ENCODE results near the gene EYA4.
A peak's percentile ranks its signal among the peaks of the same experiment; 100 is the strongest.

EYA4 gene

DNA sequence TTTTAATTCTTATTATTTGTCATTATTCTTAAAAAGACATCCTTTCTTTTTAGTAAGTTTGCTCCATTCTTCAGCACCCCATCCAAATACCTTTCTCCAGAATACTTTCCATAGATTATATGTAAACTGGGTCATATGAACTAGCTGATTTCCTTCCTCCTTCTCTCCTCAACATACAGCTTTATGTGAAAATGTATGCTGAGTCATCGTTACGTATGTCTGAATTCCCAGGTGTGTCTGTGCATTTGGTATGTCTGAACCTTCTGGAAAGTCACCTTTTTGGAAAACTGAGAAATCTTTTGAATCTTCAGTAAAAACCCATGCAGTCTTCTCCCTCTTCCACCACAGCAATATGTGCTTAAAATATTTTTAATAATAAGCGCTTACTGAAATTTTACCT, 264.5 kb downstream of the EYA4 start:
- no peak overlapping the region for H3K4me3 ChIP-seq (ENCODE audit: low read depth, low read length)
- TF ChIP-seq, protein P1, sequence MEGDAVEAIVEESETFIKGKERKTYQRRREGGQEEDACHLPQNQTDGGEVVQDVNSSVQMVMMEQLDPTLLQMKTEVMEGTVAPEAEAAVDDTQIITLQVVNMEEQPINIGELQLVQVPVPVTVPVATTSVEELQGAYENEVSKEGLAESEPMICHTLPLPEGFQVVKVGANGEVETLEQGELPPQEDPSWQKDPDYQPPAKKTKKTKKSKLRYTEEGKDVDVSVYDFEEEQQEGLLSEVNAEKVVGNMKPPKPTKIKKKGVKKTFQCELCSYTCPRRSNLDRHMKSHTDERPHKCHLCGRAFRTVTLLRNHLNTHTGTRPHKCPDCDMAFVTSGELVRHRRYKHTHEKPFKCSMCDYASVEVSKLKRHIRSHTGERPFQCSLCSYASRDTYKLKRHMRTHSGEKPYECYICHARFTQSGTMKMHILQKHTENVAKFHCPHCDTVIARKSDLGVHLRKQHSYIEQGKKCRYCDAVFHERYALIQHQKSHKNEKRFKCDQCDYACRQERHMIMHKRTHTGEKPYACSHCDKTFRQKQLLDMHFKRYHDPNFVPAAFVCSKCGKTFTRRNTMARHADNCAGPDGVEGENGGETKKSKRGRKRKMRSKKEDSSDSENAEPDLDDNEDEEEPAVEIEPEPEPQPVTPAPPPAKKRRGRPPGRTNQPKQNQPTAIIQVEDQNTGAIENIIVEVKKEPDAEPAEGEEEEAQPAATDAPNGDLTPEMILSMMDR (IDR thresholded peaks at IDR 0.05; ENCODE audit: low read depth, low read length): no peak
- no peak for DNase-seq (ENCODE audit: low read depth, low spot score)
- in situ Hi-C loops (cut with HindIII; ENCODE audit: low sequenced_read_pairs): no loop called here

- DNase-seq (ENCODE audit: low read depth, low spot score): peak; percentile 66
- no peak overlapping the region for H3K4me3 ChIP-seq (ENCODE audit: low read depth, low read length)
- TF ChIP-seq, protein P1 (IDR thresholded peaks at IDR 0.05; ENCODE audit: low read depth, low read length): peak; percentile 67
- in situ Hi-C loops (cut with HindIII; ENCODE audit: low sequenced_read_pairs): no loop called here
These were observed 271.4 kb downstream of the EYA4 start for GRCh38 chr6:133512410-133513016.

- DNase-seq (ENCODE audit: low read depth, low spot score): no peak
- no peak overlapping the region for H3K4me3 ChIP-seq (ENCODE audit: low read depth, low read length)
- TF ChIP-seq, protein P1 (IDR thresholded peaks at IDR 0.05; ENCODE audit: low read depth, low read length): no peak
- in situ Hi-C loops (cut with HindIII; ENCODE audit: low sequenced_read_pairs): no loop called here
These were observed 282.7 kb downstream of the EYA4 start for GRCh38 chr6:133523816-133524215.

DNA sequence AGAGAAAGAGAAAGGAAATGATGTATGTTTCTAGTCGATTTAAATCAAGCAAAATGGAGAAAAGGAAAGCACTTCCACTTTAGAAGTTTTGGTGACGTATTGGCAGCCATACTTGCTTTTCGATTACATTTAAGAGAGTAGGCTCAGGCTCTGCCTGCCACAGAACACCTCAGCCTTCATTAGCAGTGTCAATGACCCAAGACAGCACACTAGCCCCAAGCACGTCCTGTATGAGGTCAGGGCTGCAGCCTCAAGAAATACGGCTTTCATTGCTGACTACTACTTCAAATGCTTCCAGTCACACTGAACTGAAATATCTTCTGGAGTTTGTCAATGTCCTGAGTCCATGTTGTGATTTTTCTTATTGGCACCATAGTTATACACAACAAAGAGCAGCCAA, 285.3 kb downstream of the EYA4 start:
- in situ Hi-C loops (cut with HindIII; ENCODE audit: low sequenced_read_pairs): no loop called here
- TF ChIP-seq, protein P1 (IDR thresholded peaks at IDR 0.05; ENCODE audit: low read depth, low read length): no peak
- H3K4me3 ChIP-seq (ENCODE audit: low read depth, low read length): no peak overlapping the region
- DNase-seq (ENCODE audit: low read depth, low spot score): no peak

- in situ Hi-C loops (cut with HindIII; ENCODE audit: low sequenced_read_pairs): no loop called here
- no peak for DNase-seq (ENCODE audit: low read depth, low spot score)
- H3K4me3 ChIP-seq (ENCODE audit: low read depth, low read length): no peak overlapping the region
- TF ChIP-seq, protein P1 (IDR thresholded peaks at IDR 0.05; ENCODE audit: low read depth, low read length): no peak
These were observed 287.4 kb downstream of the EYA4 start for GRCh38 chr6:133528566-133528965.

GRCh38 chr6:133532908-133533307, 291.8 kb downstream of the EYA4 start:
- in situ Hi-C loops (cut with HindIII; ENCODE audit: low sequenced_read_pairs): no loop called here
- TF ChIP-seq, protein P1 (IDR thresholded peaks at IDR 0.05; ENCODE audit: low read depth, low read length): no peak
- no peak for DNase-seq (ENCODE audit: low read depth, low spot score)
- H3K4me3 ChIP-seq (ENCODE audit: low read depth, low read length): no peak overlapping the region
